Tibial nerve (tissue), 3 donors: ENCODE results near the gene CARM1.

Source experiments
- CTCF ChIP-seq, 5 experiments: fragments of 200-600 bp in 3 of 5; fragments of 450-650 bp in 2 of 5; sonication (generic) in 3 of 5; IDR thresholded peaks; one replicate each; pipeline ENCODE4 v1.5.1; 2016 to 2019; ENCODE audit warnings: antibody characterized with exemption in 5 of 5, mild to moderate bottlenecking in 3 of 5, moderate library complexity in 2 of 5
- POLR2A ChIP-seq, 2 donors: fragments of 450-650 bp; IDR thresholded peaks; one replicate each; pipeline ENCODE4 v1.6.1; 2017; ENCODE audit warnings: antibody characterized with exemption in 2 of 2, mild to moderate bottlenecking in 2 of 2, moderate library complexity in 2 of 2

- no peak for TF ChIP-seq CTCF (IDR thresholded peaks at IDR 0.05)
- no peak for TF ChIP-seq POLR2A (IDR thresholded peaks at IDR 0.05)
Observed at GRCh38 chr19:10889880-10890279, 18.5 kb downstream of the CARM1 start.
